ENCODE measurements around the gene BLACAT1.
"Not testable (repeated sequence)": the region's sequence is repeated elsewhere in the genome, so short reads cannot be mapped to it uniquely, and the experiment has no call there.

The BLACAT1 gene

DNA sequence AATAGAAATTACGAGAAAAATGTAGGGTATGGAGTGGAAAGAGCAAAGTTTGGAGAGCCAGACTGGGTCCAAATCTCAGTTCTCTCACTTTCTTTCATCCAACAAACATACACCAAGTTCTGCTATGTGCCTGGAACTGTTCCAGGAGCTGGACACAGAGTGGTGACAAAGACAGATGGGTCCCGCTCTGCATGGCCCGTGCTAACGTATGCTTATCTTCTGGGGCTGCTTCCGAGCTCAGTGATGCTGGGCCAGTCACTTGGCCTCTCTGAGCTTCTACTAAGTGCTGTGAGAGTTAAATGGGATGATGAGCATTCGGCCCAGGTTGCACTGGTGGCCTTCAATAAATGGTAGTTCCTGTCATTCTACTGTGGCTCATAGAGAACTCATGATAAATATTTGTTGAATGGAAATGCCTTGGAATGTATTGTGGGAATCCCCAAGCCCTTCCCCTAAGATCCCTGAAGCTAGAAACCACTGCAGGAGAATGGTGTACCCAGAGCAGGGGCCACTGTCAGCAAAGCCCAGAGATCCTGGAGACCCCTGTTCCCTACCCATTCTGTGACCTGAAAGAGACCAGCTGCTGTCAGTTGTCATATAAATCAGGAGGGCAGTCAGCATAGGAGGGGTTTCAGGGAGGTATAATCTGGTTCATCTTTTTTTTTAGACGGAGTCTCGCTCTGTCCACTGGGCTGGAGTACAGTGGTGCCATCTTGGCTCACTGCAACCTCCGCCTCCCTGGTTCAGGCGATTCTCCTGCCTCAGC lies 37.8 kb downstream of the BLACAT1 start:
- no peak for DNase-seq (ENCODE audit: low read depth in 1 of 2, low spot score in 1 of 2)

DNA sequence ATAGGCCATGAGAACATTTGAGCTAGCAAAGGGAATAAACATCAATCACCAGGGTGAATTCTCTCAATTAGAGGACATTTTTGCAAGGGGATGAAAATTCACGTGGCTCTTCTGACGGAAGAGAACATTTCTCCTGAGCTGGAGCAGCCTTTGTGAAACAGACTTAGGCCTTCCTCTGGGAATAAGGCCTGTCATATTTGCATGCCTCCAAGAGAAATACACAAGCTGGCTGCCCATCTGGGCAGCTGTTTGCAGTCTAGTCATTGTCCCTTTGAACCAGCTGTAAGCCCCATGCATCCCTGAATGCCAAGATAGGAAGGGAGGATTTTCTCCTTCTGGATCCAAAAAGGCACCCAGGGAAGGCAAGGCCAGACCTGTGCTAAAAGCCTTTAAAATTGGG lies 39.5 kb downstream of the BLACAT1 start:
- no peak for DNase-seq (ENCODE audit: low read depth in 1 of 2, low spot score in 1 of 2)

DNA sequence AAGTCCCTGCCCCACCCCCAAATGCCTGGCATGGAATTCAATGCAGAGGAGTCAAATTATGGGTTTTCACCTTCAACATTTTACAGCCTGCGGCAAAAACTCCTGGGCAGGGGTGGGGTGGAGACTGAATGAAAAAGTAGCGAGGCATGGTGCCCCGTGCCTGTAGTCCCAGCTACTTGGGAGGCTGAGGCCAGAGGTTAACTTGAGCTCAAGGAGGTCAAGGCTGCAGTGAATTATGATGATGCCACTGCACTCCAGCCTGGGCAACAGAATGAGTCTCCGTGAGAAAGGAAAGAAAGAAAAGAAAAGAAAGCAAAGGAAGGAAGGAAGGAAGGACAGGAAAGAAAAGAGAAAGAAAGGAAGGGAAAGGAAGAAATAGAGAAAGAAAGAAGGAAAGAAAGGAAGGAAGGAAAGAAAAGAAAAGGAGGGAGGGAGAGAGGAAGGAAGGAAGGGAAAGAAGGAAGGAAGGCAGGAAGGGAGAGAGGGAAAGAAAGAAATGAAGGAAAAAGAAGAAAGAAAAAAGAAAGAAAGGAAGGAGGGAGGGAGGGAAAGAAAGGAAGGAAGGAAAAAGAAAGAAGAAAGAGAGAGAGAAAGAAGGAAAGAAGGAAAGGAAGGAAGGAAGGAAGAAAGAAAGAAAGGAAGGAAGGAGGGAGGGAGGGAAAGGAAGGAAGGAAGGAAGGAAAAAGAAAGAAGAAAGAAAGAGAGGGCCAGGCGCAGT lies 45.1 kb downstream of the BLACAT1 start:
- DNase-seq (ENCODE audit: low read depth in 1 of 2, low spot score in 1 of 2): no peak

DNA sequence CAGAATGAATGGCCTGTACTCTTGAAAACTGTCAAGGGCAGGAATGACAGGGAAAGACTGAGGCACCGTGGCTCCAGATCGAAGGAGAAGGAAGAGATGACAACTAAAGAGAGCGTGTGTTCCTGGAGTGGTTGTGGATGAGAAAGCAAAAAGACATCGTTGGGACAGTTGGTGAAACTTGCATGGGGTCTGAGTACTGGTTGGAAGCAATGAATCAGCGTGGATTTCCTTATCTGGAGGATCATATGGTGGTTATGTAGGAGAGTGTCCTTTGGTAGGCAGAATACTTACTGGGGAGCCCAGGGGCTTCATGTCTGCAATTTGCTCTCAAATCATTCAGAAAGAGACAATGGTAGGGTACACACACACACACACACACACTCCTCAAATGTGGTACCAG lies 47.9 kb downstream of the BLACAT1 start:
- no peak for DNase-seq (ENCODE audit: low read depth in 1 of 2, low spot score in 1 of 2)

DNA sequence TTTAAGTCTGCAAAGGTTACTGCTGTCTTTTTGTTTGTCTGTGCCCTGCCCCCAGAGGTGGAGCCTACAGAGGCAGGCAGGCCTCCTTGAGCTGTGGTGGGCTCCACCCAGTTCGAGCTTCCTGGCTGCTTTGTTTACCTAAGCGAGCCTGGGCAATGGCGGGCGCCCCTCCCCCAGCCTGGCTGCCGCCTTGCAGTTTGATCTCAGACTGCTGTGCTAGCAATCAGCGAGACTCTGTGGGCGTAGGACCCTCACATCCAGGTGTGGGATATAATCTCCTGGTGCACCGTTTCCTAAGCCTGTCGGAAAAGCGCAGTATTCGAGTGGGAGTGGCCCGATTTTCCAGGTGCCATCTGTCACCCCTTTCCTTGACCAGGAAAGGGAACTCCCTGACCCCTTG lies 49.6 kb downstream of the BLACAT1 start:
- not testable (repeated sequence) for DNase-seq (ENCODE audit: low read depth in 1 of 2, low spot score in 1 of 2)
